Spleen (tissue), 11 donors: Measurements from ENCODE around the gene CHCHD3. TPM values are rescaled to one million over a fixed set of nuclear protein-coding genes. Genes with fewer than 3 reads are reported as not detected.

Experiments used
- DNase-seq: peaks from one replicate; pipeline ENCODE4 v3.0.0-alpha.2; 2020
- H3K27ac ChIP-seq, 8 donors: fragments of 200-600 bp; sonication (generic) in 7 of 8; 1 replicate in 4 of 8; 2 replicates in 4 of 8; pipeline versions ENCODE4 v1.5.0 to v1.8.0; 2016 to 2021; ENCODE audit warnings: inconsistent platforms in 4 of 8, mild to moderate bottlenecking in 4 of 8, moderate library complexity in 1 of 8
- H3K27me3 ChIP-seq, 7 donors: fragments of 200-600 bp; sonication (generic) in 6 of 7; replicated peaks in 1 of 7; 1 replicate in 4 of 7; 2 replicates in 3 of 7; pipeline versions ENCODE4 v1.5.0 to v1.8.0; 2016 to 2021; ENCODE audit warnings: inconsistent platforms in 3 of 7, mild to moderate bottlenecking in 1 of 7
- H3K36me3 ChIP-seq, 6 donors: fragments of 200-600 bp; sonication (generic) in 5 of 6; 1 replicate in 4 of 6; 2 replicates in 2 of 6; pipeline versions ENCODE4 v1.5.0 to v1.8.0; 2016 to 2021; ENCODE audit warnings: inconsistent platforms in 2 of 6
- H3K4me1 ChIP-seq, 6 donors: fragments of 200-600 bp; sonication (generic) in 5 of 6; 1 replicate in 3 of 6; 2 replicates in 3 of 6; pipeline versions ENCODE4 v1.5.0 to v1.8.0; 2016 to 2021; ENCODE audit warnings: inconsistent platforms in 3 of 6
- H3K4me3 ChIP-seq, 8 donors: fragments of 200-600 bp; sonication (generic) in 7 of 8; 1 replicate in 4 of 8; 2 replicates in 4 of 8; pipeline versions ENCODE4 v1.5.0 to v1.8.0; 2016 to 2021; ENCODE audit warnings: inconsistent platforms in 4 of 8, mild to moderate bottlenecking in 4 of 8, moderate library complexity in 2 of 8
- H3K9me3 ChIP-seq, 8 donors: fragments of 200-600 bp; sonication (generic) in 7 of 8; 1 replicate in 4 of 8; 2 replicates in 4 of 8; pipeline versions ENCODE4 v1.5.0 to v1.8.0; 2016 to 2021; ENCODE audit warnings: inconsistent platforms in 4 of 8
- POLR2A ChIP-seq, 3 donors: fragments of 450-650 bp; IDR thresholded peaks; one replicate each; pipeline ENCODE4 v1.5.1; 2017; ENCODE audit warnings: antibody characterized with exemption in 3 of 3, mild to moderate bottlenecking in 1 of 3
- POLR2AphosphoS5 ChIP-seq, 3 donors: sonication (generic); formaldehyde crosslinking; IDR thresholded peaks; one replicate each; pipeline ENCODE4 v1.5.1; 2017; ENCODE audit warnings: antibody characterized with exemption in 3 of 3
- WGBS, 5 donors: extraction: QIAGEN DNeasy Blood & Tissue Kit in 3 of 5; methylation state at CpG; one replicate each; pipeline versions ENCODE4 v1.1.5 to v1.1.7; 2013 to 2018; 5-methylcytosine and 5-hydroxymethylcytosine counted together
- intact Hi-C: fragments of 100-400 bp; cut with DNase I; formaldehyde crosslinking; loops from one replicate; pipeline ENCODE4 v1.15.0; 2023; ENCODE audit warnings: low total_unique reads
- polyA plus RNA-seq, 3 donors: library from polyadenylated mRNA; stranded (reverse); fragments of 200-250 nt; gene quantifications; one replicate each; pipeline ENCODE4 v1.2.1, GENCODE V29; 2013
- total RNA-seq, 7 donors: library from RNA; depleted of rRNA in 3 of 7; stranded (reverse); fragments of >200 nt in 3 of 7; fragmentation: NEBNext Ultra II Directional in 4 of 7; extraction: Animal tissue kit (Norgen Biotek cat#: 25700) in 4 of 7; gene quantifications; one replicate each; pipeline versions ENCODE4 v1.1.0 to v1.2.1, GENCODE V29; 2016 to 2021
- TF ChIP-seq, protein P1 (sequence below), 11 experiments: fragments of 200-600 bp in 7 of 11; fragments of 450-650 bp in 4 of 11; sonication (generic) in 4 of 11; IDR thresholded peaks in 8 of 11; conservative IDR thresholded peaks in 3 of 11; 1 replicate in 7 of 11; 2 replicates in 4 of 11; pipeline versions ENCODE4 v1.4.0 to v1.8.0; 2016 to 2021; ENCODE audit warnings: antibody characterized with exemption in 11 of 11, inconsistent platforms in 4 of 11, mild to moderate bottlenecking in 1 of 11
- donor health status: healthy with polysubstance abuse.
- donor health status: DM: no; HTN: no; CAD: no; lungs with moderate emphysema.
- donor health status: DM: no; HTN: no; CAD: no.
- donor health status: Bipolar disorder and iron deficiency.
- donor health status: healthy.
- donor health status: DM: no; HTN: no; CAD: no.
- donor health status: DM: yes; HTN: yes; CAD: no.

CHCHD3 gene
- total and polyA plus RNA-seq, 10 donors, result 18.6 to 60.3 (median 38.8) TPM

DNA sequence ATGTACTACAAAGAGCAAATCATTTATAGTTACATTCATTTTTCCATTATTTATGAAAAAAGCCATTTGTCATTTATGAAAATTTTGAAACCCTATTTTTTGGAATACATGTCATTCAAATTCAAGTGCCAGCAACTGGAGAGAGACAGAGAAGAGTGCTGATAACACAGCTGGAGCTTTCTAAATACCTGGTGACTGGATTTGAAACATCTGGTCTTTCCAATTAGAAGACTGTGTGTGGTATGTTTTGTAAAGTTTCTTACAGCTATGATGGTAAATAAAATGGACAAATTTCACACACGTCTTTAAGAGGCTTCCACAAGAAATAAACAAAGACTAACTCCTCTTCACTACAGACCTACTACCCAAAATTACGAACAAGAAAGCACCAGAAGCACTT, 56.8 kb downstream of the CHCHD3 start:
- 93 to 97% (median 96%) methylated on average over 2 of the region's 2 CpGs for WGBS, 5 donors
- H3K4me3 ChIP-seq, result no peak overlapping the region
- no peak overlapping the region for H3K27ac ChIP-seq
- peaks cover 0 to 15% (median 9%) of the 10 kb centered on the region in 8 donors for H3K9me3 ChIP-seq
- no peaks in the 10 kb centered on the region for H3K27me3 ChIP-seq
- H3K36me3 ChIP-seq, result peaks cover 0 to 30% (median 2%) of the 10 kb centered on the region in 6 donors
- TF ChIP-seq POLR2AphosphoS5 (IDR thresholded peaks at IDR 0.05) (no peak), POLR2A (IDR thresholded peaks at IDR 0.05) (no peak)
- TF ChIP-seq, protein P1, sequence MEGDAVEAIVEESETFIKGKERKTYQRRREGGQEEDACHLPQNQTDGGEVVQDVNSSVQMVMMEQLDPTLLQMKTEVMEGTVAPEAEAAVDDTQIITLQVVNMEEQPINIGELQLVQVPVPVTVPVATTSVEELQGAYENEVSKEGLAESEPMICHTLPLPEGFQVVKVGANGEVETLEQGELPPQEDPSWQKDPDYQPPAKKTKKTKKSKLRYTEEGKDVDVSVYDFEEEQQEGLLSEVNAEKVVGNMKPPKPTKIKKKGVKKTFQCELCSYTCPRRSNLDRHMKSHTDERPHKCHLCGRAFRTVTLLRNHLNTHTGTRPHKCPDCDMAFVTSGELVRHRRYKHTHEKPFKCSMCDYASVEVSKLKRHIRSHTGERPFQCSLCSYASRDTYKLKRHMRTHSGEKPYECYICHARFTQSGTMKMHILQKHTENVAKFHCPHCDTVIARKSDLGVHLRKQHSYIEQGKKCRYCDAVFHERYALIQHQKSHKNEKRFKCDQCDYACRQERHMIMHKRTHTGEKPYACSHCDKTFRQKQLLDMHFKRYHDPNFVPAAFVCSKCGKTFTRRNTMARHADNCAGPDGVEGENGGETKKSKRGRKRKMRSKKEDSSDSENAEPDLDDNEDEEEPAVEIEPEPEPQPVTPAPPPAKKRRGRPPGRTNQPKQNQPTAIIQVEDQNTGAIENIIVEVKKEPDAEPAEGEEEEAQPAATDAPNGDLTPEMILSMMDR (IDR thresholded peaks at IDR 0.05 in 8 of 11, conservative IDR thresholded peaks at IDR 0.05 in 3 of 11), result no peak
- no peak for DNase-seq
- H3K4me1 ChIP-seq, result peaks cover 0 to 8% (median 0%) of the 10 kb centered on the region in 6 donors
- intact Hi-C loops, result no loop called here

DNA sequence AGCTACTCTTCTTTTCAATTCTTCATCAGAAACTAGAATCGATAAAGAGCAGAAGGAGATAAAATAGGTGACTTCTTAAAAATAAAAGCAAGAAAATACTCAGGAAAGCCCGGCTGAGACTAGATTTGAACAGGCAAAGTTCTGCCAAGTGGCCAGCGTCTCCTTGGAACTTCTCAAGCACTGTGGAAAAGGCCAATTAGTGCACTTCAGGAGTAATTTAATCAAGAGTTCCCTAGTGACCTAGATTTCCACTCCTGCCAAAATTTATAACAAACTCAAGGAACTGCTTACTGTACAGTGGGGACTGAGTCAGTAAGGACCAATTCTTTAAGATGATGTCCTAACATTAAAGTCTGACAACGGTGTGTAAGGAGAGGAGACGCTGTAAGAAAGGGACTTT, 57.3 kb downstream of the CHCHD3 start:
- Histone ChIP-seq H3K4me1 (peaks cover 0 to 3% (median 0%) of the 10 kb centered on the region in 6 donors), H3K27me3 (no peaks in the 10 kb centered on the region), H3K4me3 (no peak overlapping the region), H3K27ac (no peak overlapping the region), H3K36me3 (peaks cover 0 to 33% (median 2%) of the 10 kb centered on the region in 6 donors), H3K9me3 (peaks cover 0 to 15% (median 9%) of the 10 kb centered on the region in 8 donors)
- DNase-seq, result no peak
- 84 to 93% (median 89%) methylated on average over 5 of the region's 5 CpGs for WGBS, 5 donors
- TF ChIP-seq, protein P1 (IDR thresholded peaks at IDR 0.05 in 8 of 11, conservative IDR thresholded peaks at IDR 0.05 in 3 of 11), result no peak
- TF ChIP-seq POLR2A (IDR thresholded peaks at IDR 0.05) (no peak), POLR2AphosphoS5 (IDR thresholded peaks at IDR 0.05) (no peak)
- intact Hi-C loops, result no loop called here

DNA sequence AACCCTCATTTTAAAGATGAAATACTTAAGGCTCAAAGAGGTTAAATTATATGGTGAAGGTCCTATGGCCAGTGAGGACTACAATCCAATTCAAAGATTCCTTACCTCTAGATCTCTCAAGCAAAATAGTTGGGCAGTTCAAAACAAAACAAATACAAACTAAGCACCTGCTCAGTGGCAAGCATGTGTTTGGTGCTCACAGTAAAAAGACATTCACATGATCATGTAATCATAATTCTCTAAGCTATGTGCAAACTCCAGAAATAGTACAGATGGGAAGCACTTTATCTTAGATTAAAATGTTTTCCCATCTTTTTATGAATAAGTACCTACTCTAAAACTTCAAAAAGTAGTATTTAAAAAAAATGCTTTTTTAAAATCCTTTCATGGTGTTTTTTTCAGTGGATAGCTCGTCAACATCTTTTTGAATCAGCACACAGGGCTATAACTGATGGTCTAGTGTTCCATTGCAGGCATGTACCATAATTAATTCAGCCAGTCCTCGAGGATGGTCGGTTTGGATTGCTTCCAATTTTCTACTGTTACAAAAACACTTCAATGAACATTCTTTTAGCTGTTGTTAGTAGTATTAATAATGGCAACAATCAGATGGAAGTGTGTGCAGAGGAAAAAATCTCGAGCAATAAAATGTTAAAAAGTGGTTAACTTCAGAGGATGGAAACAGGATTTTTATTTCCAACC, 58.4 kb downstream of the CHCHD3 start:
- peaks cover 0 to 15% (median 9%) of the 10 kb centered on the region in 8 donors for H3K9me3 ChIP-seq
- TF ChIP-seq POLR2A (IDR thresholded peaks at IDR 0.05) (no peak), POLR2AphosphoS5 (IDR thresholded peaks at IDR 0.05) (no peak)
- TF ChIP-seq, protein P1 (IDR thresholded peaks at IDR 0.05 in 8 of 11, conservative IDR thresholded peaks at IDR 0.05 in 3 of 11), result no peak
- no peaks in the 10 kb centered on the region for H3K4me1 ChIP-seq
- H3K36me3 ChIP-seq, result peaks cover 0 to 33% (median 2%) of the 10 kb centered on the region in 6 donors
- no peaks in the 10 kb centered on the region for H3K27me3 ChIP-seq
- H3K27ac ChIP-seq, result no peak overlapping the region
- 86 to 93% (median 87%) methylated on average over 4 of the region's 4 CpGs for WGBS, 5 donors
- H3K4me3 ChIP-seq, result no peak overlapping the region
- intact Hi-C loops, result no loop called here
- no peak for DNase-seq

DNA sequence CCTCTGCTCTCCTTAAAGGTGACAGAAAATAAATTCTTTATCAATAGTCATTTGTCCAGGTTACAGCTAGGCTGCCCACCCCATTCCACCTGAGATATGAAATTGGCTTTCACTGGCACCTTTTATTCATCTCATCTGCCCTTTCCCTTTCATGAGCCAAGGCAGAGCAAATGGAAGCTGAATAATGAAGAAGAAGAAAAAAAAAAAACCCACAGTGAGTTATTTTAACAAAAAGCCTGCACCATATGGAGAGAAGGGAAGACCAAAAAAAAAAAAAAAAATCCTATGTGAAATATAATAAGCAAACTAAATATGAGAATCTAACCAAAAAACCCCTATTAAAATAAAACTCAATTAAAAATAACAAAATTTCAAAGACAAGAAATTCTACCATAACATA, 59.2 kb downstream of the CHCHD3 start:
- DNase-seq, result no peak
- Histone ChIP-seq H3K36me3 (peaks cover 0 to 33% (median 2%) of the 10 kb centered on the region in 6 donors), H3K27ac (no peak overlapping the region), H3K4me1 (no peaks in the 10 kb centered on the region), H3K4me3 (no peak overlapping the region), H3K27me3 (no peaks in the 10 kb centered on the region), H3K9me3 (peaks cover 0 to 15% (median 9%) of the 10 kb centered on the region in 8 donors)
- intact Hi-C loops, result no loop called here
- TF ChIP-seq, protein P1 (IDR thresholded peaks at IDR 0.05 in 8 of 11, conservative IDR thresholded peaks at IDR 0.05 in 3 of 11), result no peak
- TF ChIP-seq POLR2A (IDR thresholded peaks at IDR 0.05) (no peak), POLR2AphosphoS5 (IDR thresholded peaks at IDR 0.05) (no peak)
